DND-41 (cell line): ENCODE results near the gene TGM1.

Experiments
- ATAC-seq: fragments of 200-7000 bp; cut with Tn5 transposase; 3 replicates; pipeline ENCODE4 v1.9.1; 2021; ENCODE audit warnings: low read depth; ENCODE audit not compliant: insufficient read depth
- DNase-seq: peaks from one replicate; pipeline ENCODE4 v3.0.0-alpha.2; 2020
- H2AFZ ChIP-seq: 2 replicates; pipeline ENCODE4 v1.6.0; 2012; ENCODE audit warnings: low read depth, low read length
- H3K27ac ChIP-seq: 2 replicates; pipeline ENCODE4 v1.5.1; 2012; ENCODE audit warnings: low read length, inconsistent platforms
- H3K27me3 ChIP-seq: fragments of 200-600 bp; sonication (generic); 2 replicates; pipeline ENCODE4 v1.6.0; 2012; ENCODE audit warnings: low read length, mild to moderate bottlenecking, inconsistent platforms; ENCODE audit not compliant: insufficient read depth, poor library complexity
- H3K36me3 ChIP-seq: 2 replicates; pipeline ENCODE4 v1.5.1; 2012; ENCODE audit warnings: low read length, inconsistent platforms; ENCODE audit not compliant: insufficient read depth
- H3K4me1 ChIP-seq: 2 replicates; pipeline ENCODE4 v1.5.1; 2012; ENCODE audit warnings: mild to moderate bottlenecking, low read length; ENCODE audit not compliant: insufficient read depth
- H3K4me2 ChIP-seq: 2 replicates; pipeline ENCODE4 v1.6.0; 2012; ENCODE audit warnings: mild to moderate bottlenecking, moderate library complexity, low read length, inconsistent platforms; ENCODE audit not compliant: insufficient read depth
- H3K4me3 ChIP-seq, 2 experiments: fragments of 200-600 bp in 1 of 2; shearing (Covaris generic) in 1 of 2; 2 replicates each; pipeline ENCODE4 v1.5.1; 2012 to 2016; ENCODE audit warnings: inconsistent platforms in 2 of 2, low read length in 2 of 2, mild to moderate bottlenecking in 2 of 2, low read depth in 1 of 2, moderate library complexity in 1 of 2
- H3K79me2 ChIP-seq: 2 replicates; pipeline ENCODE4 v1.6.0; 2012; ENCODE audit warnings: low read length, inconsistent platforms; ENCODE audit not compliant: insufficient read depth
- H3K9ac ChIP-seq: 2 replicates; pipeline ENCODE4 v1.6.0; 2012; ENCODE audit warnings: low read depth, mild to moderate bottlenecking, inconsistent platforms, low read length, moderate library complexity
- H3K9me3 ChIP-seq: 2 replicates; pipeline ENCODE4 v1.5.1; 2012; ENCODE audit warnings: low read length, moderate library complexity, mild to moderate bottlenecking, inconsistent platforms; ENCODE audit not compliant: insufficient read depth, severe bottlenecking
- H4K20me1 ChIP-seq: 2 replicates; pipeline ENCODE4 v1.6.0; 2012; ENCODE audit warnings: low read length; ENCODE audit not compliant: insufficient read depth
- EZH2 ChIP-seq: IDR thresholded peaks from 3 replicates; pipeline ENCODE4 v1.6.1; 2012; ENCODE audit warnings: borderline replicate concordance, low read depth, mild to moderate bottlenecking, moderate library complexity, low read length, inconsistent platforms; ENCODE audit not compliant: severe bottlenecking
- TF ChIP-seq, protein P1 (sequence below): IDR thresholded peaks from 2 replicates; pipeline ENCODE4 v1.5.1; 2012; ENCODE audit warnings: borderline replicate concordance, low read length, moderate library complexity, mild to moderate bottlenecking; ENCODE audit not compliant: poor library complexity, severe bottlenecking; ENCODE audit errors: extremely low read depth

TGM1 gene

DNA sequence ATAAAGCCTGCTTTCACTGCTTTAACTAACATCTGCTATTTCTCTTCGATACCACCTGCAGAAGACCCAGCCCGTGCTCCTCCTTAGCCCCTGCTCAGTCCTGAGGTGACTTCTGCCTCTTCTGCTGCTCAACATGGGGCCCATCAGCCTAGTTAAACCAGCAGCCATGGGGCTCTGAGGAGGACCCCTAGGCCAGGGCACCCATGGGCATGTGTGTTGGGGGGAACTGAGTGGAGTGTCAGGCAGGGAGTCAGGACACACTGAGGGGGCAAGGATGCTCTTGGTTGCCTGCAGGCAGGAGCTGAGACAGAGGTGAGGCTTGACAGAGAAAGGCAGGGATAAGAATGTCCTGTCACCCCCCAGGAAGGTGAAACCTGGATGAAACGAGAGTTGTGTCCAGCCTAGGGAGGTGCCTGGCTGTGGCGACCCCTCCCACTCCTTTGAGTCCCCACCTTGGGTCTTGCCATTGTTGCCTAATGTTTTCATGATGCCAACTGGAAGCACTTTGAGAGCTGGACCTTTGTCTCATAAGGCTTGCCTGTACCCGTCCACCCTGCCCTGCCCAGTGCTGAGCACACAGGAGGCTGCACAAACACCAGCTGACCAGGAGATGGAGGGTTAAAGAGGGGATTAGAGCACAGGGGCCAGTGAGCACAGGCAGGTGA lies 21.0 kb upstream of the TGM1 start:
- Histone ChIP-seq H3K4me2 (no peak overlapping the region), H3K36me3 (no peaks in the 10 kb centered on the region), H3K4me1 (no peaks in the 10 kb centered on the region), H3K79me2 (no peaks in the 10 kb centered on the region), H3K27me3 (no peaks in the 10 kb centered on the region), H3K9me3 (no peaks in the 10 kb centered on the region), H4K20me1 (no peaks in the 10 kb centered on the region), H3K27ac (no peak overlapping the region), H2AFZ (no peak overlapping the region), H3K9ac (no peak overlapping the region), H3K4me3 (no peak overlapping the region)
- TF ChIP-seq EZH2, result no peak
- TF ChIP-seq, protein P1, sequence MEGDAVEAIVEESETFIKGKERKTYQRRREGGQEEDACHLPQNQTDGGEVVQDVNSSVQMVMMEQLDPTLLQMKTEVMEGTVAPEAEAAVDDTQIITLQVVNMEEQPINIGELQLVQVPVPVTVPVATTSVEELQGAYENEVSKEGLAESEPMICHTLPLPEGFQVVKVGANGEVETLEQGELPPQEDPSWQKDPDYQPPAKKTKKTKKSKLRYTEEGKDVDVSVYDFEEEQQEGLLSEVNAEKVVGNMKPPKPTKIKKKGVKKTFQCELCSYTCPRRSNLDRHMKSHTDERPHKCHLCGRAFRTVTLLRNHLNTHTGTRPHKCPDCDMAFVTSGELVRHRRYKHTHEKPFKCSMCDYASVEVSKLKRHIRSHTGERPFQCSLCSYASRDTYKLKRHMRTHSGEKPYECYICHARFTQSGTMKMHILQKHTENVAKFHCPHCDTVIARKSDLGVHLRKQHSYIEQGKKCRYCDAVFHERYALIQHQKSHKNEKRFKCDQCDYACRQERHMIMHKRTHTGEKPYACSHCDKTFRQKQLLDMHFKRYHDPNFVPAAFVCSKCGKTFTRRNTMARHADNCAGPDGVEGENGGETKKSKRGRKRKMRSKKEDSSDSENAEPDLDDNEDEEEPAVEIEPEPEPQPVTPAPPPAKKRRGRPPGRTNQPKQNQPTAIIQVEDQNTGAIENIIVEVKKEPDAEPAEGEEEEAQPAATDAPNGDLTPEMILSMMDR, result no peak
- DNase-seq (no peak), ATAC-seq (no peak)

DNA sequence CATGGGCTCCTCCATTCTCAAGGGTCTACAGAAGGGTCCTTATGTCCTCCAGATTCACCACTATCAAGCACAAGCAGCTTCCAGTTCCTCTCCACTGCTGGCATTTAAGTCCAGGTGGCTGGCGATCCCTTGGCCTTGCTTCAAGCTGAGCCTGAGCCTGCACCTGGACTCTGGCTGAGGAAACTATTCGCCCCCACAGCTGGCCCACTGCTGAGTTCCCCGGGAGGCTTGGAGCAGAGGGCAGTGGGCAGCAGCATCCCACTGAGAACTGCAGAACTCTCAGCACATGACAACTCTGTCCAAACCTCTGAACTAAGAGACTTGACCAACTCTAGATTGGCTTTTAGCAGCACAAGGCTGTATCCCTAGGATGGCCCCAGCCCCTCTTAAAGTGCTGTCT lies 19.8 kb upstream of the TGM1 start:
- Histone ChIP-seq H3K9me3 (no peaks in the 10 kb centered on the region), H3K9ac (no peak overlapping the region), H3K27ac (no peak overlapping the region), H4K20me1 (no peaks in the 10 kb centered on the region), H3K4me3 (no peak overlapping the region), H3K27me3 (no peaks in the 10 kb centered on the region), H3K4me1 (no peaks in the 10 kb centered on the region), H2AFZ (no peak overlapping the region), H3K36me3 (no peaks in the 10 kb centered on the region), H3K79me2 (no peaks in the 10 kb centered on the region), H3K4me2 (no peak overlapping the region)
- TF ChIP-seq, protein P1, result no peak
- TF ChIP-seq EZH2, result no peak
- ATAC-seq (no peak), DNase-seq (no peak)

DNA sequence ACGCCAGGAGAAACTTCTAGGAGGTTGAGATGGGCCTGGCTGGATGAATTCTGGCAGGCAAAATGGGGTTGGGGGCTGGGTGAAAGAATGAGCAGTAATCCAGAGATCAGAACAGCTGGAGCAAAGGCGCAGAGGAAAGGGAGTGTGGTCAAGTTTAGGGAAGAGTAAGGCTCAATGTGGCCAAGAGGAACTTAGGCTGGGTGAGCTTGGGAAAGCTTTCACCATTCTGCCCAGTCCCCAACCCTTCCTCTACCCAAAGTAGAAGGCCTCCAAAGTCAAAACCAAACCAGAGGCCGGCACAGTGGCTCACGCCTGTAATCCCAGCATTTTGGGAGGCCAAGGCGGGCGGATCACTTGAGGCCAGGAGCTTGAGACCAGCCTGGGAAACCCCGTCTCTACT lies 18.7 kb upstream of the TGM1 start:
- no peaks in the 10 kb centered on the region for H3K9me3 ChIP-seq
- no peaks in the 10 kb centered on the region for H3K36me3 ChIP-seq
- TF ChIP-seq, protein P1, result no peak
- TF ChIP-seq EZH2, result no peak
- no peak overlapping the region for H3K4me2 ChIP-seq
- H4K20me1 ChIP-seq, result no peaks in the 10 kb centered on the region
- no peak overlapping the region for H3K9ac ChIP-seq
- H3K4me3 ChIP-seq, result no peak overlapping the region
- DNase-seq (no peak), ATAC-seq (no peak)
- H3K79me2 ChIP-seq, result no peaks in the 10 kb centered on the region
- H2AFZ ChIP-seq, result no peak overlapping the region
- no peaks in the 10 kb centered on the region for H3K4me1 ChIP-seq
- no peaks in the 10 kb centered on the region for H3K27me3 ChIP-seq
- no peak overlapping the region for H3K27ac ChIP-seq
